Prostate gland (tissue), 2 donors: ENCODE results near the gene HIGD2A.

Experiments used
- POLR2A ChIP-seq: fragments of 450-650 bp; IDR thresholded peaks from one replicate; pipeline ENCODE4 v1.6.1; 2016; ENCODE audit warnings: antibody characterized with exemption, mild to moderate bottlenecking
- TF ChIP-seq, protein P1 (sequence below), 4 experiments: fragments of 200-600 bp in 2 of 4; fragments of 450-650 bp in 2 of 4; sonication (generic) in 2 of 4; IDR thresholded peaks; 1 replicate in 3 of 4; 2 replicates in 1 of 4; pipeline ENCODE4 v1.5.1; 2016 to 2019; ENCODE audit warnings: antibody characterized with exemption in 4 of 4, mild to moderate bottlenecking in 2 of 4, moderate library complexity in 2 of 4

DNA sequence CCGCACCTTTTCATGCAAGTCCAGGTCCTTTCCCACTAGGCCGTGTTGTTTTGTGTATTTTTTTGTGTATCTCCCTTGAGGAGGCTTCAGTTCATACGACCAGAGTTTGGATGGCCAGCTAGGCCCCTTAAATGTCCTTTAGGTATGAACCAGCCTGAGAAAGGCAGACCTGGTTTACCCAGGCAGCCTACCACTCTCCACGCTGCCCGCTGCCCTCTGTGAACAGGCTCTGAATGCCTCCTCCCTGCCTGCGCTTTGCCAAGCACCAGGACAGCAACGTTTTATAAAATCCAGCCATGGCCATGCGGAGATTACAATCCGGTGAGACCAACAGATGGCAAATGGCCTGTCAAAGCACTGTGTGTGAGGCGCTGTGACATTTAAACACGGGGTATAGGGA lies 28.4 kb downstream of the HIGD2A start:
- TF ChIP-seq, protein P1, sequence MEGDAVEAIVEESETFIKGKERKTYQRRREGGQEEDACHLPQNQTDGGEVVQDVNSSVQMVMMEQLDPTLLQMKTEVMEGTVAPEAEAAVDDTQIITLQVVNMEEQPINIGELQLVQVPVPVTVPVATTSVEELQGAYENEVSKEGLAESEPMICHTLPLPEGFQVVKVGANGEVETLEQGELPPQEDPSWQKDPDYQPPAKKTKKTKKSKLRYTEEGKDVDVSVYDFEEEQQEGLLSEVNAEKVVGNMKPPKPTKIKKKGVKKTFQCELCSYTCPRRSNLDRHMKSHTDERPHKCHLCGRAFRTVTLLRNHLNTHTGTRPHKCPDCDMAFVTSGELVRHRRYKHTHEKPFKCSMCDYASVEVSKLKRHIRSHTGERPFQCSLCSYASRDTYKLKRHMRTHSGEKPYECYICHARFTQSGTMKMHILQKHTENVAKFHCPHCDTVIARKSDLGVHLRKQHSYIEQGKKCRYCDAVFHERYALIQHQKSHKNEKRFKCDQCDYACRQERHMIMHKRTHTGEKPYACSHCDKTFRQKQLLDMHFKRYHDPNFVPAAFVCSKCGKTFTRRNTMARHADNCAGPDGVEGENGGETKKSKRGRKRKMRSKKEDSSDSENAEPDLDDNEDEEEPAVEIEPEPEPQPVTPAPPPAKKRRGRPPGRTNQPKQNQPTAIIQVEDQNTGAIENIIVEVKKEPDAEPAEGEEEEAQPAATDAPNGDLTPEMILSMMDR (IDR thresholded peaks at IDR 0.05), result no peak
- no peak for TF ChIP-seq POLR2A
